OCI-LY7 (cell line): ENCODE measurements around the gene GPR31.

Experiments used
- CTCF ChIP-seq: fragments of 200-600 bp; sonication (generic); conservative IDR thresholded peaks from 2 replicates; pipeline ENCODE4 v1.5.1; 2014; ENCODE audit warnings: mild to moderate bottlenecking, antibody characterized with exemption, low read length, moderate library complexity, mixed read lengths
- EZH2phosphoT487 ChIP-seq: fragments of 200-600 bp; sonication (generic); IDR thresholded peaks from 2 replicates; pipeline ENCODE4 v1.6.1; 2018; ENCODE audit warnings: low read depth, borderline replicate concordance, mild to moderate bottlenecking, mixed run types, antibody characterized with exemption, low read length, moderate library complexity, mixed read lengths

- TF ChIP-seq CTCF (no peak), EZH2phosphoT487 (no peak)
Observed at GRCh38 chr6:167113047-167113754, 44.6 kb downstream of the GPR31 start.
